Ammon's horn (tissue), 1 donor: Measurements from ENCODE around the gene TMEM132D.

Source experiments
- DNase-seq: peaks from one replicate; pipeline ENCODE4 v3.0.0-alpha.2; 2016; ENCODE audit warnings: low spot score

Gene TMEM132D

DNA sequence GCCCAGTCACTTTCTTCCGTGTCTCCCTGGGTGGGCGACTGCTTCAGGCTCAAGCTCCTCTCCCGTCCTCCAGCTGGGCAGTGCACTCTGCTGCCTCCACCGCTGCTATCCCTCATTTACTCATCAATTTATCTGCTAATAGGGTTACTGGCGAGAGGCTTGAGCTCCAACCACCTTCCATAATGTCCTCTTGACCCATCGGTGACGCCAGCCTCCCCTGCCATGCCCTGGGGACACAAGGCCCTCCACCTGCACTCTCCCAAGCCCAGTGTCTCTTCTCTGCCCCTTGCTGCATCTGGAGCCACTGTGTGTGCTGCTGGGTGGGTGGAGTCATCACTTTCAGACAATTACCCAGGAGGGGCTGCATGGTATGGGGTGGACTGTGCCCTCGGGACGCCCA lies 78.5 kb downstream of the TMEM132D start:
- DNase-seq: no peak

GRCh38 chr12:129821964-129822363 lies 81.9 kb downstream of the TMEM132D start:
- DNase-seq: no peak

- DNase-seq: no peak
Measured at GRCh38 chr12:129819391-129819790, 84.4 kb downstream of the TMEM132D start.

DNA sequence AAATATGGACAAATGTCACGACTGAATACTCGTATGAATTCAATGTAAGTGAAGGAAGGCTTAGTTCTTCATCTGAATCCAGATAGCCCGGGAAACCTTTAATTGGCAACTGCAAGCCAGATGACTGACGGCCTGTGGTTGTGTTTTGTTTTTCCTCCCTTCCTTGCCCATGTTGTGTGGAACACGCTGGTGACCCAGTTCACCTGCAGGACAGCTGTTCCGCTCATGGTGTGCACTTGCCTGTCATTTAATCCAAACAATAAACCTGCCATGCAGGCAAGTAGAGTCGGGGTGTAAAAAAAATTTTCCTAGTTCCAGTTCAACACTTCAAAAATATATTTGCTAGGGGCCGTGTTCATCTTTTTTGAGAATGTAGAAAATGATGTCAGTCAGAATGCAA lies 88.0 kb downstream of the TMEM132D start:
- no peak for DNase-seq

GRCh38 chr12:129811963-129812362 lies 91.9 kb downstream of the TMEM132D start:
- DNase-seq: no peak

DNA sequence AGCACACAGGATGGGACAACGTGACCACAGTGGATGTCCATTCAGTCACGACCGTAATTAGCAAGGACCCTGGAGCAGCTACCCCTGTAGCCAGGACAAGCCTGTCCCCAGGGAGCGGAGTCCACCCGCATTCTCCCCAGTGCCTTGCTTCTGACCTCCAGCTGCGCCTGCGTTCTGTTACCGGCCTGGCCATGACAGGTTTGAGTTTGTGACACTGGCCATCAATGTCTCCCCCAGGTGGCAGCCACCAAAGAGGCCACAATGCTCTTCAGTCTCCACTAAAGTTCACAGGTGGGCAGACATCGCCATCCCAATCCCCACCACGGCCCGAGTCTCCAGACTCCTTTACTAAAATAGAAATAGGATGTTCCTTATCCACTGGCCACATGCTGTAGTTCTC lies 96.7 kb downstream of the TMEM132D start:
- DNase-seq: no peak

- DNase-seq: no peak
Measured at GRCh38 chr12:129791396-129791795, 112.4 kb downstream of the TMEM132D start.

- DNase-seq: no peak
Measured at GRCh38 chr12:129790930-129791329, 112.9 kb downstream of the TMEM132D start.

- DNase-seq: no peak
Measured at GRCh38 chr12:129790331-129790730, 113.5 kb downstream of the TMEM132D start.

GRCh38 chr12:129789921-129790320 lies 113.9 kb downstream of the TMEM132D start:
- no peak for DNase-seq

DNA sequence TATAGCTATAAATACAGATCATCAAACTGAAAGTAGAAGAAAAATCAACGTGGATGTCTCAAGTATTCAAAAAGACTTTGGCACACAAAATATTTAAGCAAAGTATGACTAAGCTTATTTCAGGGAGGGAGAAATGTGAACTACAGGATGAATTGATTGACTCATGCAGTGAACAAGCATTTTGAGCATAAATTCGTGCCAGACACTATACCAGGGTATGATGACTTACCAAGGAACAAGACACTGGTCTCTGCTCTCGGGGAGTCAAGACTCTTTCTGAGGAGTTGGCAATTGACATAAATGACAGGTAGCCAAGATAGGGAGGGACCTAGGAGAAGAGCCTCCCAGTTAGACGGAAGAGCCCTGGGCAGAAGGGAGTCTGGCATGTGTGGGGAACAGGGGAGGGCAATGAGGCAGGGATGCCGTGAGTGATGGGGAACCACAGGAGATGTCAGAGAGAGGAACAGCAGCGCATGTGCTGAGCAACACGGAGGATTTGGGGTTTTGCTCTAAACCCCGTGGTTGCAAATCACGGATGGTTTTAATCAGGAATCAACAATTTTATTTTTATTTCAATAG lies 115.2 kb downstream of the TMEM132D start:
- DNase-seq: no peak

DNA sequence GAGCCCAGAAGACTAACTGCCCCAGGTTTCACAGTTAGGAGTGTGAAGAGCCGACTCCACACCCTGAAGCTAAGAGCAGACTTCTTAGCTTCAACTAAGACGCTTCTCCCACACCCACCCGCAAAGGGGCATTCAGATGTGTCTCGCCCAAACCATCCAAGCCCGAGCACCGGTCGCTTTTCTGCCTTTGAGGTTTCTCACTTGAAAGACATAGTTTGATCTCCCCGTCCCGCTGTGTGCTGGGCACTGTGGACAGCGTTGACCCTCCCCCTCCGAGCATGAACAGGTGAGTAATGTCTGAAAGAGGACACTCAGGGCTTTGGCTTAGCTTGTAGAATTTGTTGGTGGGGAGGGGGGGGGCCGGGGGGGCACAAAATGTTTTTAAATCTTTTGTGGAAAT lies 123.8 kb downstream of the TMEM132D start:
- no peak for DNase-seq

DNA sequence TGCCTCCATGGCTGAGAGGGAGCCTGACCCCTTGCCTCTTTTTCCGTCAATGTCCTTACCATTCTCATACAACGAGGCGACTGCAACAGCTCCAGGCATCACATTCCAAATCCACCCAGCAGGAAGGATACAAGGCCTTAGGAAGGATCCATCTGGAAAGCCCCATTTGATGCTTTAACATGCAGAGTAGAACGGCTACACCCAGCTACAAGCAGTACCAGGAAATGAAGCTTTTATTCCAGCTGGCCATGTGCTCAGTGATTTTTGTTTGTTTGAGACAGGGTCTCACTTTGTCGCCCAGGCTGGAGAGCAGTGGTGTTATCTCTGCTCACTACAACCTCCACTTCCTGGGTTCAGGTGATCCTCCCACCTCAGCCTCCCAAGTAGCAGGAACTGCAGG lies 124.8 kb downstream of the TMEM132D start:
- DNase-seq: no peak

DNA sequence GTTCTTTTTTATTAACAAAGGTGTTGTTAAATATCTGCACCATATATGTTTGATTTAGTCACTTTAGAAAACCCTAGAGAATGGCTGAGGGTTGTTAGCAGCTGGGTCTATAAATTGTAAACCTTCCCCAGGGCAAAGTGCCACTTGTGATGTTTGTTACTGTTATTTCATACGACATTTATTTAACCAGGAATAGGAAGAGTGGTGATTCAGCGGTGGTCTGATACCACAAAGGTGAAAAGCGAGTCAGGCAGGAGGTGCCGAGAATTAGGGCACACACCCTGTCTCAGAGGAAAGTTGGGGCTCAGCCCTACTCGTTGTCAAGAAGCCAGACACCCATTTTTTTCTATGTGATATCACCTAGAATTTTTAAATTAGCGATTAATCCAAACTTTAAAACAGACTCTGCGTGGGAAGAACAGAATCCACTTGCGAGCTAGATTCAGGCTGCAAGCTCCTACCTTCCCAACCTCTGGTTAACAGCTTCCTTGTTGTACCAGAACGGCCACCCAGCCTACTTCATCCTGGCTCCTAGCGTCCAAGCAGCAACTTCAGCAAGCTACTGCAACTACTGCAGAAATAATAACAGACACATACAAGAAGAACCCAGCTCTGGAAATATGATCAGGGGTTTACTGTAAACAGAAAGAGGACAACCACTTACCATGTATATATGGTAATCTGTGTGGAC lies 126.7 kb downstream of the TMEM132D start:
- DNase-seq: no peak

GRCh38 chr12:129772501-129773493 lies 131.0 kb downstream of the TMEM132D start:
- DNase-seq: no peak

DNA sequence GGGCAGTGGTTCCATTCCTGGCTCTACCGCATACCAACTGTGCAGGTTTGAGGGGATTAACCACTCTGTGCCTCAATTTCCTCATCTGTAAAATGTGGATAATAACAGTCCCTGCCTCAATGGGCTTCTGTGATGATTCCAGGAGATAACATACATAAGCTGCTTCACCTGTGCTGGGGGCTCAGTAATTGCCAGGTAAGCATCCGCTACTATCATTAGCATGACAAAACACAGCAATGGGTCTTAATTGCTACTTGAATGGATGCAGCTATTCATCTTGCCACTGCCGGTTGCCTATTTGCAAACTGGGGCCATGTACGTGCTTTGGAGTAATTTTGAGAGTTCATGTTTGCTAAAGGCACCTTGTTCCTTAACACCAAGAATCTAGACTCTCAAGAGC lies 132.6 kb downstream of the TMEM132D start:
- no peak for DNase-seq

DNA sequence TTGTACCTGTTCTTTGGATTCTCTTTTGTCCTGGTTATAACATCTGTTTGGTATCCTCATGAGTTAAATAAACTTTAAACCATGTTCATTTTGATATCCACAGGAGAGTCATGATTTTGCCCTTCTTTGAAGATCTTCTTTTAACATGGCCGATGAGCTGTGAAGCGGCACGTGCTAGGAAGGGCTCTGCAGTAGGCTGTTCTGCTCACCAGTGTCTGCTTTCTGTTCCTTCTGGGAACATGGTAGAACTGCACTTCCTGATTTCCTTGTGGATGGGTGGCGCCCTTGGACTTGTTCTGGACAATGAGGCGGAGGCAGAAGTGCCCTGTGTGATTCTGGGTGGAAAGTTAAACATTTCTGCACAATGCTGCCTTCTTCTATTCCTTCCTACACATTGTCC lies 138.1 kb downstream of the TMEM132D start:
- no peak for DNase-seq

DNA sequence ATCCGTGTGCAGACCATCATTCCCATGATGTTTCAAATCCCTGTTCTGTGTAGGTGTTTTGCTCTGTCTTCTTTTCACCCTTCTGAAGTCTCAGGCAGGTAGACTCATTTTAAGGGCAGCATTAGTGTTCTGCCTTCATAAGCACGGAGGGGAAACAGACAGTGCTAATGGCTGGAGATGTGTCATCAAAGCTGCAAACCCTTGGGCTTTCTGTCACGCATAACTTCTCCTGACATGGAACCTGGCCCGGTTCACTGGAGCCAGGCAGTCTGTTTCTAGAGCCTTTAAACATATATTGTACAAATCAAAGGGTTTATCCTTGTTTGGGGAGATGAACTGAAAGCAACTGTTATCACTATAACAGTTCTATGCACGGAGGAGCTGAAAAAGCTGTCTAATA lies 141.4 kb downstream of the TMEM132D start:
- DNase-seq: no peak

DNA sequence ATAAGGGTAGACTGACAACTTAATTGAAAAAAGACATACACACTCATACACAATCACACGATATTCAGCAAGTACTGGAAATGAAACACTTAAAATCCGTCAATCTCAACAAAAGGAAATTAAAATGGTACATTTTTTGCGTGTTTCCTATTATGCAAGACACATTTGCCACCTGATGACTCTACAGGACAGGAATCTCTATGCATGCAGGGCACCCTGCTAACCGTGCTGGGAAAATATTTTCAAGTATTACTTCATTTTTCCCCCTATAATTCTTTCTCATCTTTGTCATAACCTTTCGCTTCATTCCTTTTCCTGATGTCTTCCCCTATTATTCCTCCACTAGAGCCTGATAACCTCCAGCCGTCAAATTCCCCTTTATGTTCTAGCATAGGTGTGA lies 150.2 kb downstream of the TMEM132D start:
- DNase-seq: no peak

DNA sequence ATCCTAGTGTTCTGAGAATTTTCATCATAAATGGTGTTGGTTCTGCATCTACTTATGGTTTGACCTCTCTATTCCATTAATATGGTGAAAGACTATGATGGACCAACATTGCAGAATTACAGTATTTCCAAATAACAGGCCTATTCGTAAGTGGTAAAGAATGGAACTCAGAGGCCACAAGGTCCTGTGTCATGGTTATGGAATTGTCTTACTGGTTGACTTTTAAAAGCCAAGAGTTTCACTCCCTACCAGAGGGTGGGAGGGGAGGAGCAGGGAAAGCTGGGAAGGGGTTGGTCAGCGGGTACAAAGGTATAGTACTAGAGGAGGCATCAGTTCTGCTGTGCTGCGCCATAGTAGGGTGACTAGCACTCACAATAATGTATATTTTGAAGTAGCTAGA lies 153.4 kb downstream of the TMEM132D start:
- DNase-seq: no peak

DNA sequence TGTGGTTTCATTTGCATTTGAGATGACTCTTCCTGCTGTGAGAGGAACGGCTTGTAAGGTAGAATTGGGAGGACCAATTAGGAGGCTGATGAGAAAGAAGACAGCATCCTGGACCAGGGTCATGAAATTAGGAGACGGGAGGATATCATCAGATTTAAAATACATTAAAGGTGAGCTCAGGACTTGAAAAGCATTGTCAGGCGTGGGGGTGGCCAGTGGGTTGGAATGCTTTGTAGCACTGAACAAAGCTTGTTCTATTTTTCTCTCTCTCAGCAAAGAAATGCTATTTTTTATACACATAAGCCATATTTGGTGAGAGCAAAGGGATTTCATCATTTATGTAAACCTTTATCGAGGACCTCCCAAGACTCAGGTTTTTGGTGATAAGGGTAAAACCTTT lies 157.5 kb downstream of the TMEM132D start:
- DNase-seq: no peak

DNA sequence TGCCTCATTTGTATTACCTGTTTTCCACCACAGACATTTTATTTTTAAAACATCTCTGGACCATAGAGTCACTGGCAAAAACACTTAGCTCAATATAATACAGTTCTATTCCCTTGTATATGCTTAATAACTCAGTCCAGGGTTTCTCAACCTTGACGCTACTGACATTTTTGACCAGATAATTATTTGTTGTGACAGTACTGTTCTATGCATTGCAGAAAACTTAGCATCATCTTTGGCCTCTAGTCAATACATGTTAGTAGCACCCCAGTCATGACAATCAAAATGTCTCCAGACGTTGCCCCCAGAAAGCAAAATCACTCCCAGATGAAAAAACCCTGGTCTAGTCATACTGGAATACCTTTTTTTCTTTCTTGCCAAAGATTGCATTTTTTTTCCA lies 174.7 kb downstream of the TMEM132D start:
- DNase-seq: no peak

GRCh38 chr12:129727100-129727499 lies 176.7 kb downstream of the TMEM132D start:
- DNase-seq: no peak
